Measurements from ENCODE around the gene TUBGCP5.
"Not testable (repeated sequence)": the region's sequence is repeated elsewhere in the genome, so short reads cannot be mapped to it uniquely, and the experiment has no call there.

The TUBGCP5 gene

GRCh38 chr15:23039143-23039916, at the start of gene TUBGCP5:
TUBGCP5 (minus strand) TSS chr15:23039569; CDS start chr15:23039543, 26 bp downstream.
- peak; percentile 99 for DNase-seq

- no peak for DNase-seq
These were observed 43.7 kb upstream of the TUBGCP5 start for GRCh38 chr15:23083115-23083514.

GRCh38 chr15:23081996-23082737, 42.8 kb upstream of the TUBGCP5 start:
- not testable (repeated sequence) for DNase-seq

- DNase-seq: no peak
These were observed 41.9 kb upstream of the TUBGCP5 start for GRCh38 chr15:23081271-23081670.

- DNase-seq: no peak
These were observed 40.4 kb upstream of the TUBGCP5 start for GRCh38 chr15:23079766-23080165.

- DNase-seq: no peak
These were observed 36.6 kb upstream of the TUBGCP5 start for GRCh38 chr15:23075927-23076326.

GRCh38 chr15:23074684-23075083, 35.3 kb upstream of the TUBGCP5 start:
- peak; percentile 13 for DNase-seq

GRCh38 chr15:23073890-23074646, 34.7 kb upstream of the TUBGCP5 start:
- peak; percentile 13 for DNase-seq

GRCh38 chr15:23072633-23073032, 33.3 kb upstream of the TUBGCP5 start:
- no peak for DNase-seq

GRCh38 chr15:23069496-23070166, 30.3 kb upstream of the TUBGCP5 start:
- no peak for DNase-seq

- no peak for DNase-seq
These were observed 28.0 kb upstream of the TUBGCP5 start for GRCh38 chr15:23067416-23067815.

GRCh38 chr15:23065836-23066235, 26.5 kb upstream of the TUBGCP5 start:
- no peak for DNase-seq

GRCh38 chr15:23064156-23064555, 24.8 kb upstream of the TUBGCP5 start:
- no peak for DNase-seq

GRCh38 chr15:23057707-23058106, 18.3 kb upstream of the TUBGCP5 start:
- DNase-seq: no peak

GRCh38 chr15:23055316-23055715, 15.9 kb upstream of the TUBGCP5 start:
- no peak for DNase-seq

- DNase-seq: no peak
These were observed 13.2 kb upstream of the TUBGCP5 start for GRCh38 chr15:23052522-23052921.

- no peak for DNase-seq
These were observed 11.3 kb upstream of the TUBGCP5 start for GRCh38 chr15:23050708-23051107.

GRCh38 chr15:23049984-23050628, 10.7 kb upstream of the TUBGCP5 start:
- no peak for DNase-seq

GRCh38 chr15:23048572-23049282, 9.4 kb upstream of the TUBGCP5 start:
- not testable (repeated sequence) for DNase-seq

- not testable (repeated sequence) for DNase-seq
These were observed 4.6 kb upstream of the TUBGCP5 start for GRCh38 chr15:23043987-23044386.

GRCh38 chr15:23043535-23043934, 4.2 kb upstream of the TUBGCP5 start:
- not testable (repeated sequence) for DNase-seq

GRCh38 chr15:23041736-23042135, 2.4 kb upstream of the TUBGCP5 start:
- DNase-seq: not testable (repeated sequence)

Data from suppressor macrophage treated with lipopolysaccharide for 4 hours (primary cell).